Measurements from ENCODE around the gene MAGI2.

MAGI2 gene

DNA sequence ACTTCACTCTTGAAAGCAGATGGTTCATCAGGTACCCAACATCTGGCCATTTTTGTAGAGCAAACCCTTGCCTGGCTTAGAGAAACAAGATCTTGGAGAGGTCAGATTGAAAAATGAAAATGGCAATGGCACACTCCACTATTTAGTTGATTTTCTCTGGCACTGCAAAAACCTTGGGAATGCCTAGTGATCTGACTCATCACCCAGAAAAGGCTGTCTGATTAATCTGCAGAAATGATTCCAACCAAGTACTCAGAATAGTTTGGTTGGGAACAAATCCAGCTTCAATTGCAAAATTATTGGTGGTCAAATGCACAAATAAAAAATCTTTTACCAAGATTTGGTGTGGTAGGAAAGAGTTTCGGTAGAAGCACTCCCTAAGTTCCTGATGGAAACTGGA is 1303.7 kb downstream of the MAGI2 start:
- DNase-seq (ENCODE audit: low read depth, low spot score) = no peak

- DNase-seq (ENCODE audit: low read depth, low spot score) = no peak
Measured at GRCh38 chr7:78148166-78148894, 1305.1 kb downstream of the MAGI2 start.

- no peak for DNase-seq (ENCODE audit: low read depth, low spot score)
Measured at GRCh38 chr7:78146546-78146945, 1306.9 kb downstream of the MAGI2 start.

DNA sequence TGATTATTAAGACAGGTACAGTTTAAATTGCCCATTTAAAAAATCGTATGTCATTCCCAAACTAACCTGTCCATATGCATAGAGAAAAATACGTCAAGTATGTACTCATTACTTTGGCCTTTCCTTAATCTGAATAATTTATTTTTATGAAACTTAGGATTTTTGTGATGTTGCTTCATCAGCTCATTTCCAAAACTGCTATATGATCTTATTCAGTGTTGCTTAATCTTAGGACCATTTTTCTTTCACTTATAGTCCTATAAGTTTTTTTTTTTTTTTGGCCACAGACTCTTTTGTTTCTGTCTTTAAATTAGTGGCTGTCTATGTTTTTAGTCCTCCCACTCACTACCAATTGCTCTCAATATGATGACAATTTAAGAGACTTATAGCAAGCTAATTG is 1309.8 kb downstream of the MAGI2 start:
- DNase-seq (ENCODE audit: low read depth, low spot score) = no peak

- no peak for DNase-seq (ENCODE audit: low read depth, low spot score)
Measured at GRCh38 chr7:78141522-78142281, 1311.8 kb downstream of the MAGI2 start.

DNA sequence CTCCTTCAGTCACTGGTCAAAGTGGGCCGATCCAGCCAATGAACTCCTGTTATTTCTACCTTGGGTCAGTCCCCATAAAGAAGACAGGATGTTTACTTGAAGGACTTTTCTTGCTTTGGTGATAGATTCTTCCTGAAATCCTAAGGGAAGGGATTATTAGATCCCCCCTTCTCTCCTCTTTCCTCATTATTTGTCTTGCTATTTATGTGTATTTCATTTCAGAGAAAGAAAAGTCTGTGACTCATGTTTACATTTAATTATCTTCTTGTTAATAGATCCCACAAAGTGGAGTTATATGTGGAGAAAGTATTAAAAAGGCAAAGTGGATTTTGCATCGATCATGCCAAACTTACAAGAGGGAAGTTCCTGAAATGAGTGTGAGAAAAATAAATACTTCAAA is 1313.4 kb downstream of the MAGI2 start:
- DNase-seq (ENCODE audit: low read depth, low spot score) = no peak

- DNase-seq (ENCODE audit: low read depth, low spot score) = no peak
Measured at GRCh38 chr7:78139335-78139734, 1314.1 kb downstream of the MAGI2 start.

DNA sequence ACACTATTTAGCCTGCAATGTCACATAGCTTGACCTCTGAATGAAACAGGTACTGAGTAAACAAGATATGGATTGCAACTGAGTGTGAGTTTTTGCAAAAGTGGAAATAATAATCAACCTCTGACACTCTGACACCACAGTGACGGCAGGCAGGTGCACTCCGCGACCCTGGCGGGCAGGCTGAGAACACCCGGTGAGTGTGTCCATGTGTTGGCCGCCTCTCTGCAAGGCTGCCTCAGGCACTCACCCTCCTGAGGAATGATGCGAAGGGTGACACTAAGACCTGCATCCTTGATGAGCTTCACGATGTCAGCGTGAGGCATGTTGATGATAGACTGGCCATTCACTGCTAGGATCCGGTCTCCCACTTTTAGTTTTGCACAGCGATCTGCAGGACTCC is 1318.7 kb downstream of the MAGI2 start:
- no peak for DNase-seq (ENCODE audit: low read depth, low spot score)

- no peak for DNase-seq (ENCODE audit: low read depth, low spot score)
Measured at GRCh38 chr7:78134256-78134655, 1319.2 kb downstream of the MAGI2 start.

GRCh38 chr7:78130446-78131215 is 1322.8 kb downstream of the MAGI2 start:
- no peak for DNase-seq (ENCODE audit: low read depth, low spot score)

DNA sequence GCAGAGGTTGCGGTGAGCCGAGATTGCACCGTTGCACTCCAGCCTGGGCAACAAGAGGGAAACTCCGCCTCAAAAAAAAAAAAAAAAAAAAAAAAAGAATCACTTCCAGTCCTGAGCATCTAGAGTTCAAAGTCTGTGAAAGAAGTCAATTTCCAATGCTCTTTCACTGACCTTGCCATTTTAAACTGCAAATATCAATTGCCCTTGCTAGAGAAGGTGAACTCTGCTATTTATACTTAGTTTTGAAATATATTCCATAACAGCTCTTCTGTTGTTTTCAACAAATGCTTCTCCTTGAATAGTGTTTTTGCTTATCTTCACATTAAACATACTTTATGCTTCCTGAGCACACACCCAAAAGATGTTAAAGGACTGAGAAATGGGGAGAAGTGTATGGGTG is 1323.6 kb downstream of the MAGI2 start:
- no peak for DNase-seq (ENCODE audit: low read depth, low spot score)

DNA sequence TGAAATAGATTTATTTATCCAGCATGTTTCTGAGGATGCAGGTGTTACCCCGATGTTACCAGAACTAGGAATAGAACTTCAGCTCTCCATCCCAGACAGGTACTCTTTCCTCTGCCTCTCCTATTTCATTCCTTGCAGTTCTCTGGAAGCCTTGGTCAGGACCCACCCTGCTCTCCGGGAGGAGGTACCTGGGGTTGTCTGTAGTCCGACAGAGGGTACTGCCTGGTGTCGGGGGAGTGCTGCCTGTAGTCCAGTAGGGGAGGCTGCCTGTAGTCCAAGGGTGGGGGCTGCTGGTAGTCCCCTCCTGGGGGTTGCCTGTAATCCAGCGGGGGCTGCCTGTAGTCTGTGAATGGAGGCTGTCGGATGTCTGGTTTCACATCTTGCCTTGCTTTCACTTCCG is 1326.5 kb downstream of the MAGI2 start:
- DNase-seq (ENCODE audit: low read depth, low spot score) = no peak

DNA sequence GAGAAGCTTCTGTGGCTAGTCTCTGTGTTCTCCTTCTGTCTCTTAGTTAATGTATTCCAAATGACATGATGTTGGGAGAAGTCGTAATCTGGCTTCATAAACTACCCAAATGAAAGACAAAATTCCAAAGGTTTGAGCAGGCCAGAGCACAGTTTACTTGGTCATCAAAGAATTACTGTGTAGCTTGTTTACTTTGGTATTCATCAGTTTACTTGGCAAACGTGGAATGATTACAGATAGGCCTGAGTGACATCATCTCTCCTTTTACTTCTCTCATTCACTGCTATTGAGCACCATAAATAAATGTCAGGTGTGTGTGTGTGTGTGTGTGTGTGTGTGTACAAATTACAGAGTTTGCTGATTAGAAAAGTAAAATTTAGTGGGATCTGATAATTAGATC is 1327.6 kb downstream of the MAGI2 start:
- DNase-seq (ENCODE audit: low read depth, low spot score) = no peak

GRCh38 chr7:78124216-78124615 is 1329.3 kb downstream of the MAGI2 start:
- DNase-seq (ENCODE audit: low read depth, low spot score) = no peak

DNA sequence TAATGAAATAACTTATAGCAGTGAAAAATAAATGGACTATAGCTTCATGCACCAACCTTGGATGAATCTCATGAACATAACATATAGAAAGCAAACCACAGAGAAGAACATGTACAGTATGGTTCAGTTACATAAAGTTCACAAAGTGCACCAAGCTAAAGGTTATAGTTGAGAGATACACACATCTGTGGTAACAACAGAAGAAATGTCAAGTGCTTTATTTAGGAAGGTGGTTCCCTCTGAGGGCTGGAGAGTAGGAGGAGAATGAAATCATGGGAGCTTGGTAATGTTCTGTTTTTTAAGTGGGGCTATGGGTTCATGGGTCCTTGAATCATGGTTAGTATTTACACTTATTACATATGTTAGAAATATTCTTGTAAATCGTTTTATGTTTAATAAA is 1331.6 kb downstream of the MAGI2 start:
- no peak for DNase-seq (ENCODE audit: low read depth, low spot score)

DNA sequence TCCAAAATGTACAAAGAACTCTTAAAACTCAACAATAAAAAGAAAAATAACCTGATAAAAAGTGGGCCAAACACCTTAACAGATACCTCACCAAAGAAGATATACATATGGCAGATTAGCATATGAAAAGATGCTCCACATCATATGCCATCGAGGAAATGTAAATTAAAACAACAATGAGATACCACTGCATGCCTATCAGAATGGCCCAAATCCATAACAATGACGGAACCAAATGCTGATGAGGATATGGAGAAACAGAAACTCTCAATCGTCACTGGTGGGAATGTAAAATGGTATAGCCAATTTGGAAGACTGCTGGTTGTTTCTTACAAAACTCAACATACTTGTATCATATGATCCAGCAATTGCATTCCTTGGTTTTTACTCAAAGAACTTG is 1335.0 kb downstream of the MAGI2 start:
- DNase-seq (ENCODE audit: low read depth, low spot score) = no peak

- no peak for DNase-seq (ENCODE audit: low read depth, low spot score)
Measured at GRCh38 chr7:78115876-78116275, 1337.6 kb downstream of the MAGI2 start.

GRCh38 chr7:78114993-78115392 is 1338.5 kb downstream of the MAGI2 start:
- no peak for DNase-seq (ENCODE audit: low read depth, low spot score)

- DNase-seq (ENCODE audit: low read depth, low spot score) = no peak
Measured at GRCh38 chr7:78112488-78112887, 1341.0 kb downstream of the MAGI2 start.

DNA sequence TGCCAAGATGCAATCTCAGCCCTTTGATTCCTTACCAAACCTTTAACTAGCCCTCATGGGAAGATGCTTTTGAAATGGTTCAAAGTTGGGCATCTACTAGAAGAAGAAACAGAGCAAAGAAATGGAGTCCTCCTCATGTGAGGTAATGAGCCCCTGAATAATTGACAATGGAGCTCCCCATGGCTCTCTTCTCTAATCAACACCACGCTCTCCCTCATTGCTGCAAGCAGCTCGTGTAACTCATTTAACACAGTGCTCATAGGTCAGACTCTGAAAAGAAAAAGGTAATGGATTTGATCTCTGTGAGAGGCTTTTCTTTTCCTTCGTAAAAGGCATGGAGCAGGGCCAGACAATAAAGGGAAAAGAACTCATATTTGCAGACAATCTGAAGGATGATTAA is 1342.1 kb downstream of the MAGI2 start:
- no peak for DNase-seq (ENCODE audit: low read depth, low spot score)

DNA sequence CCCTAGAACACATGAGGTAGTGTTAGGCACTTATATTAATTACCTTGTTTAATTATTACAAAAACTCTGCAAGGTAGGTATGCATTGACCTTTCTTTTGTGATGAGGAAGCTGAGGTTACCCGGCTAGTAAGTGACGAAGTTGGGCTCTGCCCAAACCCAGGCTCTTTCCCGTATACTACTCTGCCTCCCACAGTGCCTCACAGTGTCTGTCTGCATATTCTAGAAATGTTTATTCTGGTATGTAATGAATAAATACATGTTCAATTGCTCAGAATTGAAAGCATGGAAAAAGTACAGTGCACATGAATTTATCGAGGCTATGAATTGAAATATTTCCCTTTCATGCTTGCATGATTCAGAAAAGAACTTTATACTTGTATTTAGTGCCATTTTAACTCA is 1350.0 kb downstream of the MAGI2 start:
- no peak for DNase-seq (ENCODE audit: low read depth, low spot score)

- DNase-seq (ENCODE audit: low read depth, low spot score) = no peak
Measured at GRCh38 chr7:78101076-78101475, 1352.4 kb downstream of the MAGI2 start.

Measured in activated CD4-positive, CD25-positive, alpha-beta regulatory T cell treated with anti-CD3 and anti-CD28 coated beads, Interleukin-2, amount 50 U/mL, for 16 hours (primary cell).